K562 (cell line): ENCODE measurements around the gene ALDH8A1. TPM values are rescaled to one million over a fixed set of nuclear protein-coding genes. Genes with fewer than 3 reads are reported as not detected.

Experiments used
- ATAC-seq: fragments of 200-7000 bp; cut with Tn5 transposase; 3 replicates; pipeline ENCODE4 v1.9.1; 2020; ENCODE audit warnings: moderate library complexity
- BruUV-seq: library from RNA; stranded (reverse); fragments of 400-500 nt; replicated peaks from 2 replicates; lab custom pipeline; 2021; lab: Mats Ljungman, UMichigan
- CTCF ChIA-PET: fragments of 300-600 bp; formaldehyde crosslinking; extraction: SDS; loops from one replicate; lab custom pipeline; 2021; ENCODE audit warnings: low intra/inter-chr PET ratio; lab: Yijun Ruan, JAX
- POLR2A ChIA-PET: fragments of 300-600, 350-650 bp; sonication (Branson Sonifier 250); formaldehyde crosslinking; extraction: SDS; loops from one replicate; lab custom pipeline; 2021; ENCODE audit warnings: antibody characterized with exemption, inconsistent platforms; lab: Yijun Ruan, JAX
- DNase-seq, 4 experiments: peaks; one replicate each; pipeline versions ENCODE4 v3.0.0 to v3.0.0-alpha.2; 2011 to 2018; ENCODE audit warnings: low spot score in 3 of 4, mixed read lengths in 3 of 4; ENCODE audit errors: extremely low read depth in 1 of 4
- FAIRE-seq: peaks from 2 replicates; lab custom pipeline; 2011; peaks lifted over from hg19 to GRCh38; lab: Jason Lieb, UNC
- H2AFZ ChIP-seq: 2 replicates; pipeline ENCODE4 v1.6.0; 2011; ENCODE audit warnings: low read depth, low read length, control low read depth, inconsistent platforms
- H3K27ac ChIP-seq: fragments of 200-600 bp; 3 replicates; pipeline ENCODE4 v1.8.0; 2011; ENCODE audit warnings: low read depth, mild to moderate bottlenecking, control low read depth, inconsistent platforms, low read length, moderate library complexity, mixed read lengths; ENCODE audit errors: extremely low read depth
- H3K27me3 ChIP-seq, 2 experiments: fragments of 300-600 bp in 1 of 2; 2 replicates in 1 of 2; 3 replicates in 1 of 2; pipeline versions ENCODE4 v1.6.0 to v1.8.0; 2011; ENCODE audit warnings: inconsistent platforms in 2 of 2, low read length in 2 of 2, mild to moderate bottlenecking in 1 of 2, mixed read lengths in 1 of 2, moderate library complexity in 1 of 2; ENCODE audit not compliant: control insufficient read depth in 2 of 2, insufficient read depth in 2 of 2
- H3K36me3 ChIP-seq: fragments of 300-600 bp; 3 replicates; pipeline ENCODE4 v1.8.0; 2011; ENCODE audit warnings: mild to moderate bottlenecking, low read length, inconsistent platforms; ENCODE audit not compliant: control insufficient read depth, insufficient read depth
- H3K4me1 ChIP-seq, 2 experiments: fragments of 200-600 bp in 1 of 2; replicated peaks in 1 of 2; 2 replicates in 1 of 2; 3 replicates in 1 of 2; pipeline versions ENCODE4 v1.5.1 to v1.8.0; 2011; ENCODE audit warnings: inconsistent platforms in 2 of 2, low read length in 2 of 2, mild to moderate bottlenecking in 1 of 2, mixed read lengths in 1 of 2, moderate library complexity in 1 of 2; ENCODE audit not compliant: control insufficient read depth in 2 of 2, insufficient read depth in 2 of 2
- H3K4me2 ChIP-seq: 2 replicates; pipeline ENCODE4 v1.6.1; 2011; ENCODE audit warnings: low read length, control low read depth, inconsistent platforms, mixed read lengths; ENCODE audit not compliant: insufficient read depth
- H3K4me3 ChIP-seq: fragments of 200-600 bp; sonication (generic), shearing (Covaris generic); 2 replicates; pipeline ENCODE4 v1.5.1; 2016; ENCODE audit warnings: control low read depth, inconsistent platforms
- H3K79me2 ChIP-seq: fragments of 200-600 bp; 3 replicates; pipeline ENCODE4 v1.8.0; 2011; ENCODE audit warnings: low read length, inconsistent platforms; ENCODE audit not compliant: control insufficient read depth, insufficient read depth
- H3K9ac ChIP-seq, 2 experiments: 2 replicates each; pipeline versions ENCODE4 v1.6.0 to v1.6.1; 2011; ENCODE audit warnings: low read depth in 2 of 2, low read length in 2 of 2, control low read depth in 1 of 2, inconsistent platforms in 1 of 2, mild to moderate bottlenecking in 1 of 2, mixed read lengths in 1 of 2; ENCODE audit not compliant: insufficient read depth in 1 of 2
- H3K9me1 ChIP-seq: one replicate; pipeline ENCODE4 v1.6.0; 2011; ENCODE audit warnings: inconsistent platforms, mild to moderate bottlenecking, low read length, moderate library complexity; ENCODE audit not compliant: control insufficient read depth, insufficient read depth
- H3K9me3 ChIP-seq: replicated peaks from 2 replicates; pipeline ENCODE4 v1.5.1; 2011; ENCODE audit warnings: low read depth, low read length, inconsistent platforms; ENCODE audit not compliant: control insufficient read depth, insufficient read depth
- H4K20me1 ChIP-seq: replicated peaks from 2 replicates; pipeline ENCODE4 v1.6.1; 2011; ENCODE audit warnings: low read length, inconsistent platforms, mixed read lengths; ENCODE audit not compliant: control insufficient read depth, insufficient read depth
- GABPB1 ChIP-seq: sonication (generic); formaldehyde crosslinking; IDR thresholded peaks from 2 replicates; pipeline ENCODE4 v1.8.0; 2022; ENCODE audit warnings: mild to moderate bottlenecking, missing genetic modification reagents
- GATA2 ChIP-seq: sonication (generic); formaldehyde crosslinking; IDR thresholded peaks from 2 replicates; pipeline ENCODE4 v1.4.0; 2020; ENCODE audit warnings: mild to moderate bottlenecking, missing genetic modification reagents
- HNRNPUL1 ChIP-seq: fragments of 200-400 bp; formaldehyde crosslinking; IDR thresholded peaks from 2 replicates; pipeline ENCODE4 v1.6.1; 2017; ENCODE audit warnings: low read length
- PURB ChIP-seq: sonication (generic); formaldehyde crosslinking; IDR thresholded peaks from 2 replicates; pipeline ENCODE4 v1.9.0; 2021; ENCODE audit warnings: low read depth, mild to moderate bottlenecking, missing genetic modification reagents
- RBM15 ChIP-seq: fragments of 200-400 bp; formaldehyde crosslinking; IDR thresholded peaks from 2 replicates; pipeline ENCODE4 v1.6.1; 2018; ENCODE audit warnings: mild to moderate bottlenecking, low read length, moderate library complexity; ENCODE audit not compliant: insufficient read depth
- ZKSCAN8 ChIP-seq: fragments of 200-800 bp; sonication (Bioruptor generic); IDR thresholded peaks from 2 replicates; pipeline ENCODE4 v1.6.1; 2016; ENCODE audit warnings: missing genetic modification characterization, missing compliant biosample characterization
- ZNF316 ChIP-seq: fragments of 450-650 bp; IDR thresholded peaks from 2 replicates; pipeline ENCODE4 v1.6.1; 2016
- ZNF586 ChIP-seq: fragments of 450-650 bp; formaldehyde crosslinking; conservative IDR thresholded peaks from 2 replicates; pipeline ENCODE4 v1.4.0; 2020; ENCODE audit warnings: mild to moderate bottlenecking, moderate library complexity
- ZNF778 ChIP-seq: fragments of 450-650 bp; formaldehyde crosslinking; IDR thresholded peaks from 2 replicates; pipeline ENCODE4 v1.4.0; 2020; ENCODE audit warnings: mild to moderate bottlenecking, moderate library complexity
- ZNF780A ChIP-seq: fragments of 250-450 bp; sonication (Bioruptor Pico); IDR thresholded peaks from 2 replicates; pipeline ENCODE4 v1.5.0; 2021; ENCODE audit warnings: mild to moderate bottlenecking
- WGBS: fragments of 100-300 bp; shearing (Covaris generic); methylation state at CpG from one replicate; pipeline ENCODE4 v1.1.6; 2016; ENCODE audit warnings: low coverage, mixed read lengths; ENCODE audit not compliant: insufficient coverage; ENCODE audit errors: missing lambda C conversion rate; 5-methylcytosine and 5-hydroxymethylcytosine counted together
- in situ Hi-C: fragments of 300-500 bp; cut with MboI; formaldehyde crosslinking; loops from 4 replicates; pipeline ENCODE4 v1.15.0; 2018; ENCODE audit warnings: inconsistent platforms, mixed read lengths
- intact Hi-C: fragments of 100-400 bp; cut with micrococcal nuclease; formaldehyde crosslinking; loops from 2 replicates; pipeline ENCODE4 v1.14.2; 2022
- polyA plus RNA-seq, 8 experiments: library from polyadenylated mRNA; depleted of rRNA in 4 of 8; stranded (reverse) in 5 of 8; unstranded in 3 of 8; fragments of >200 nt; fragmentation: Nextera tagmentation in 2 of 8; fragmentation: Illumina TruSeq in 1 of 8; extraction: Ambion mirVana in 2 of 8; extraction: Trizol in 1 of 8; gene quantifications; 2 replicates each; pipeline versions ENCODE4 v1.2.1 to v1.2.3, GENCODE V29; 2011 to 2014; ENCODE audit warnings: inconsistent platforms in 1 of 8, missing spikeins in 1 of 8
- total RNA-seq, 7 experiments: library from RNA; depleted of rRNA in 6 of 7; stranded (reverse); fragments of >200 nt in 6 of 7; fragmentation: Illumina TruSeq in 2 of 7; extraction: Trizol in 2 of 7; gene quantifications; 2 replicates each; pipeline versions ENCODE4 v1.2.1 to v1.2.3, GENCODE V29; 2011 to 2021; ENCODE audit warnings: low replicate concordance in 1 of 7
- TF ChIP-seq, protein P1 (sequence below): sonication (generic); formaldehyde crosslinking; IDR thresholded peaks from 2 replicates; pipeline ENCODE4 v1.8.0; 2023; ENCODE audit warnings: missing genetic modification reagents, mild to moderate bottlenecking, borderline replicate concordance
- TF ChIP-seq, protein P2 (sequence below): IDR thresholded peaks from 3 replicates; pipeline ENCODE4 v1.6.1; 2011; ENCODE audit warnings: borderline replicate concordance, mild to moderate bottlenecking, moderate library complexity; ENCODE audit not compliant: insufficient read length; ENCODE audit errors: extremely low read depth

Gene ALDH8A1
- total and polyA plus RNA-seq, 9 of the 15 experiments (the other 6 are each of a cell fraction or from before 2014, with no cell fraction given), result 0.03 to 0.18 (median 0.04) TPM; not detected in 2

DNA sequence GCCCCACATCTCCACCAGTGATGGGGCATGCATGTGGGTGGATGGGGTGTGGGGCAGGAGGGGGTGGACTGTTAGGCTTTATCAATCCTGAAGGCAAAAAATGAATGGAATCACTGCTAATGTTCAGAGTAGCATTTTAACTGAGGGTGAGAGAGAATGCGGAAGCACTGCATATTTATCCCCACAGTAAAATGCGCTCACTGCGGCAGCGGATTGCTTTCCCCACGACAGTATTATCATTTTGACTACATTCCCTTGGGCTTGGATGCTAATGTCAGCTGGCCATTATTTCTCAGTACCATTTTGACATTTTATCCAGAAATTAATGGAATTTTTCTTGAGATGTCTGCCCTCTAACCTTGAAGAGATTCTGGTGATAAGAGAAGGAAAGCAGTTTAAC, 13.4 kb downstream of the ALDH8A1 start:
- ChIA-PET POLR2A (no interaction called here), CTCF (no interaction called here)
- H4K20me1 ChIP-seq, result no peaks in the 10 kb centered on the region
- H3K4me3 ChIP-seq, result no peak overlapping the region
- TF ChIP-seq ZNF778 (CRISPR knock-in tag), result no peak
- TF ChIP-seq ZNF316, result no peak
- no peak for TF ChIP-seq ZKSCAN8 (CRISPR knock-in tag)
- TF ChIP-seq, protein P1, sequence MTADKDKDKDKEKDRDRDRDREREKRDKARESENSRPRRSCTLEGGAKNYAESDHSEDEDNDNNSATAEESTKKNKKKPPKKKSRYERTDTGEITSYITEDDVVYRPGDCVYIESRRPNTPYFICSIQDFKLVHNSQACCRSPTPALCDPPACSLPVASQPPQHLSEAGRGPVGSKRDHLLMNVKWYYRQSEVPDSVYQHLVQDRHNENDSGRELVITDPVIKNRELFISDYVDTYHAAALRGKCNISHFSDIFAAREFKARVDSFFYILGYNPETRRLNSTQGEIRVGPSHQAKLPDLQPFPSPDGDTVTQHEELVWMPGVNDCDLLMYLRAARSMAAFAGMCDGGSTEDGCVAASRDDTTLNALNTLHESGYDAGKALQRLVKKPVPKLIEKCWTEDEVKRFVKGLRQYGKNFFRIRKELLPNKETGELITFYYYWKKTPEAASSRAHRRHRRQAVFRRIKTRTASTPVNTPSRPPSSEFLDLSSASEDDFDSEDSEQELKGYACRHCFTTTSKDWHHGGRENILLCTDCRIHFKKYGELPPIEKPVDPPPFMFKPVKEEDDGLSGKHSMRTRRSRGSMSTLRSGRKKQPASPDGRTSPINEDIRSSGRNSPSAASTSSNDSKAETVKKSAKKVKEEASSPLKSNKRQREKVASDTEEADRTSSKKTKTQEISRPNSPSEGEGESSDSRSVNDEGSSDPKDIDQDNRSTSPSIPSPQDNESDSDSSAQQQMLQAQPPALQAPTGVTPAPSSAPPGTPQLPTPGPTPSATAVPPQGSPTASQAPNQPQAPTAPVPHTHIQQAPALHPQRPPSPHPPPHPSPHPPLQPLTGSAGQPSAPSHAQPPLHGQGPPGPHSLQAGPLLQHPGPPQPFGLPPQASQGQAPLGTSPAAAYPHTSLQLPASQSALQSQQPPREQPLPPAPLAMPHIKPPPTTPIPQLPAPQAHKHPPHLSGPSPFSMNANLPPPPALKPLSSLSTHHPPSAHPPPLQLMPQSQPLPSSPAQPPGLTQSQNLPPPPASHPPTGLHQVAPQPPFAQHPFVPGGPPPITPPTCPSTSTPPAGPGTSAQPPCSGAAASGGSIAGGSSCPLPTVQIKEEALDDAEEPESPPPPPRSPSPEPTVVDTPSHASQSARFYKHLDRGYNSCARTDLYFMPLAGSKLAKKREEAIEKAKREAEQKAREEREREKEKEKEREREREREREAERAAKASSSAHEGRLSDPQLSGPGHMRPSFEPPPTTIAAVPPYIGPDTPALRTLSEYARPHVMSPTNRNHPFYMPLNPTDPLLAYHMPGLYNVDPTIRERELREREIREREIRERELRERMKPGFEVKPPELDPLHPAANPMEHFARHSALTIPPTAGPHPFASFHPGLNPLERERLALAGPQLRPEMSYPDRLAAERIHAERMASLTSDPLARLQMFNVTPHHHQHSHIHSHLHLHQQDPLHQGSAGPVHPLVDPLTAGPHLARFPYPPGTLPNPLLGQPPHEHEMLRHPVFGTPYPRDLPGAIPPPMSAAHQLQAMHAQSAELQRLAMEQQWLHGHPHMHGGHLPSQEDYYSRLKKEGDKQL (CRISPR knock-in tag), result no peak
- TF ChIP-seq, protein P2, sequence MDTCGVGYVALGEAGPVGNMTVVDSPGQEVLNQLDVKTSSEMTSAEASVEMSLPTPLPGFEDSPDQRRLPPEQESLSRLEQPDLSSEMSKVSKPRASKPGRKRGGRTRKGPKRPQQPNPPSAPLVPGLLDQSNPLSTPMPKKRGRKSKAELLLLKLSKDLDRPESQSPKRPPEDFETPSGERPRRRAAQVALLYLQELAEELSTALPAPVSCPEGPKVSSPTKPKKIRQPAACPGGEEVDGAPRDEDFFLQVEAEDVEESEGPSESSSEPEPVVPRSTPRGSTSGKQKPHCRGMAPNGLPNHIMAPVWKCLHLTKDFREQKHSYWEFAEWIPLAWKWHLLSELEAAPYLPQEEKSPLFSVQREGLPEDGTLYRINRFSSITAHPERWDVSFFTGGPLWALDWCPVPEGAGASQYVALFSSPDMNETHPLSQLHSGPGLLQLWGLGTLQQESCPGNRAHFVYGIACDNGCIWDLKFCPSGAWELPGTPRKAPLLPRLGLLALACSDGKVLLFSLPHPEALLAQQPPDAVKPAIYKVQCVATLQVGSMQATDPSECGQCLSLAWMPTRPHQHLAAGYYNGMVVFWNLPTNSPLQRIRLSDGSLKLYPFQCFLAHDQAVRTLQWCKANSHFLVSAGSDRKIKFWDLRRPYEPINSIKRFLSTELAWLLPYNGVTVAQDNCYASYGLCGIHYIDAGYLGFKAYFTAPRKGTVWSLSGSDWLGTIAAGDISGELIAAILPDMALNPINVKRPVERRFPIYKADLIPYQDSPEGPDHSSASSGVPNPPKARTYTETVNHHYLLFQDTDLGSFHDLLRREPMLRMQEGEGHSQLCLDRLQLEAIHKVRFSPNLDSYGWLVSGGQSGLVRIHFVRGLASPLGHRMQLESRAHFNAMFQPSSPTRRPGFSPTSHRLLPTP, result no peak
- no peak for TF ChIP-seq PURB (CRISPR knock-in tag)
- no peak for TF ChIP-seq RBM15
- TF ChIP-seq GATA2 (CRISPR knock-in tag), result no peak
- TF ChIP-seq HNRNPUL1, result no peak
- TF ChIP-seq GABPB1 (CRISPR knock-in tag), result no peak
- no peak for TF ChIP-seq ZNF586
- TF ChIP-seq ZNF780A (CRISPR knock-in tag), result no peak
- no peaks in the 10 kb centered on the region for H3K36me3 ChIP-seq
- BruUV-seq, result no TSS peak
- no peak overlapping the region for H3K9ac ChIP-seq
- H3K9me3 ChIP-seq, result no peaks in the 10 kb centered on the region
- no peak overlapping the region for H3K4me2 ChIP-seq
- 74% methylated on average over 5 of the region's 5 CpGs for WGBS
- H3K4me1 ChIP-seq, result no peaks in the 10 kb centered on the region; a peak in 1 of 5 replicates
- H3K9me1 ChIP-seq, result no peaks in the 10 kb centered on the region
- intact Hi-C loops, result loop anchor here (2.0 to 5.0 kb wide), 2 partner anchors 49 to 502 kb away; no protein-coding TSS in a partner anchor
- ATAC-seq, result no peak
- DNase-seq, result no peak
- H3K79me2 ChIP-seq, result no peaks in the 10 kb centered on the region
- H2AFZ ChIP-seq, result no peak overlapping the region
- H3K27ac ChIP-seq, result no peak overlapping the region
- peaks cover 8% of the 10 kb centered on the region in 2 experiments; a peak in 4 of 5 replicates for H3K27me3 ChIP-seq
- no peak for FAIRE-seq
- in situ Hi-C loops, result no loop called here
